GM10248 (cell line): ENCODE data around the gene FAM3B.

ENCODE experiments used
- CTCF ChIA-PET: fragments of 300-600 bp; sonication (Branson Sonifier 250); formaldehyde crosslinking; extraction: SDS; loops from one replicate; lab custom pipeline; 2021; ENCODE audit warnings: antibody characterized with exemption; lab: Yijun Ruan, JAX
- POLR2A ChIA-PET: fragments of 350-650 bp; sonication (Branson Sonifier 250); formaldehyde crosslinking; extraction: SDS; loops from one replicate; lab custom pipeline; 2020; ENCODE audit warnings: antibody characterized with exemption; lab: Yijun Ruan, JAX
- DNase-seq: peaks from one replicate; pipeline ENCODE4 v3.0.0; 2012; ENCODE audit errors: extremely low spot score
- TF ChIP-seq, protein P1 (sequence below): IDR thresholded peaks from 2 replicates; pipeline ENCODE4 v1.5.1; 2012; ENCODE audit warnings: mild to moderate bottlenecking, low read depth; ENCODE audit errors: extremely low read depth, missing control alignments, control extremely low read depth

The FAM3B gene

DNA sequence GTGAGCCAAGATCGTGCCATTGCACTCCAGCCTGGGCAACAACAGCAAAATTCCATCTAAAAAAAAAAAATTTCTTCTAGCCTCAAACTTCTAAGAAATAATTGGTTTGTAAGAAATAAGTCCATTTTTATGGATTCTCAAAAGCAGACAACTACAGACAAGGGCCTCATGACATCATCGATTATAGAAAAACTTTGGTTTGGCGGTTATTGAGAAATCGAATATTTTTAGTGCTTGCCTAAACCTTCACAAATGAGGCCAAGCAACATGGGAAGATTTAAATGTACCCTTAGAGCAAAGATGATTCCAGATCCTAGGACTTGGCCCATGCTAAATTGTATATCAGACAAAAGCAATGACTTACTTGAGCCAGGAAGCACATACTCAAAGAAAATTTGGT lies 81.7 kb downstream of the FAM3B start:
- TF ChIP-seq, protein P1, sequence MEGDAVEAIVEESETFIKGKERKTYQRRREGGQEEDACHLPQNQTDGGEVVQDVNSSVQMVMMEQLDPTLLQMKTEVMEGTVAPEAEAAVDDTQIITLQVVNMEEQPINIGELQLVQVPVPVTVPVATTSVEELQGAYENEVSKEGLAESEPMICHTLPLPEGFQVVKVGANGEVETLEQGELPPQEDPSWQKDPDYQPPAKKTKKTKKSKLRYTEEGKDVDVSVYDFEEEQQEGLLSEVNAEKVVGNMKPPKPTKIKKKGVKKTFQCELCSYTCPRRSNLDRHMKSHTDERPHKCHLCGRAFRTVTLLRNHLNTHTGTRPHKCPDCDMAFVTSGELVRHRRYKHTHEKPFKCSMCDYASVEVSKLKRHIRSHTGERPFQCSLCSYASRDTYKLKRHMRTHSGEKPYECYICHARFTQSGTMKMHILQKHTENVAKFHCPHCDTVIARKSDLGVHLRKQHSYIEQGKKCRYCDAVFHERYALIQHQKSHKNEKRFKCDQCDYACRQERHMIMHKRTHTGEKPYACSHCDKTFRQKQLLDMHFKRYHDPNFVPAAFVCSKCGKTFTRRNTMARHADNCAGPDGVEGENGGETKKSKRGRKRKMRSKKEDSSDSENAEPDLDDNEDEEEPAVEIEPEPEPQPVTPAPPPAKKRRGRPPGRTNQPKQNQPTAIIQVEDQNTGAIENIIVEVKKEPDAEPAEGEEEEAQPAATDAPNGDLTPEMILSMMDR, result no peak
- DNase-seq, result no peak
- ChIA-PET CTCF (no interaction called here), POLR2A (no interaction called here)

DNA sequence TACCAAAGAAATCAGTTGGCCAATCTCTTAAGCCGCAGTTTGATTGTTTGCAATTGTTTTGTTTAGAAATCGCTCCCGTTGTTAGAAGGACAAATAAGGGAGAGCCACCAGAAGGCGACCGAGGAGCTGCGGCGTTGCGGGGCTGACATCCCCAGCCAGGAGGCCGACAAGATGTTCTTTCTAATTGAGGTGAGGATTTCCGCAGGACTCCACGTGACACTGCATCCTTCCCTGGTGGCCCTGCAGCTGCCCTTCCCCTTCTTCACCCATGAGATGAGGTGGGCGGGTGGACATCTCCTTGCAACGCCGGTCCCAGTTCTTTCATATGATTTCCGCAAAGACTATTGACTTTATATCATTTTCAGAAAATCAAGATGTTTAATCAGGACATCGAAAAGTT lies 82.2 kb downstream of the FAM3B start:
- CTCF ChIA-PET, result no interaction called here
- no peak for DNase-seq
- POLR2A ChIA-PET, result no interaction called here
- TF ChIP-seq, protein P1, result no peak

GRCh38 chr21:41399246-41399800 lies 82.7 kb downstream of the FAM3B start:
- CTCF ChIA-PET, result interaction anchor here (3.3 kb wide), 1 partner anchor 117 kb away, joined by 12 read pairs; no protein-coding TSS in a partner anchor
- DNase-seq, result no peak
- POLR2A ChIA-PET, result no interaction called here
- TF ChIP-seq, protein P1, result no peak

DNA sequence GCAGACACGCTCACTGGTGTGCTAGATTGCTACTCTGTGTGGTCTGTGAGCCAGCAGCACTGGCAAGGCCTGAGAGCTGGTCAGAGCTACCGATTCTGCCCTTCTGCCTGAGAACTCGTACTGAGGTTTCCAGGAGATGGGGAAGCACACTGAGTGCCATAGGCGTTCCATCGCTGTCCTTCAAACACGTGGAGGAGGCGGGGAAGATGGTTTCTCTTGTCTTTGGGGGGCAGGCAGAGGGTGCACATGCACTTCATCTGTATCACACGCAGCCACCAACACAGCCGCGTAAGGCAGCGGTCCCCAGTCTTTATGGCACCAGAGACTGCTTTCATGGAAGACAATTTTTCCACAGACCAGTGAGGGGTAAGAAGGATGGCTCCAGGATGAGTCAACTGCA lies 85.6 kb downstream of the FAM3B start:
- no peak for DNase-seq
- TF ChIP-seq, protein P1, result no peak
- ChIA-PET CTCF (interaction anchor here (0.9 to 3.3 kb wide), 3 partner anchors 9 to 120 kb away, joined by 4 to 12 read pairs (median 5); no protein-coding TSS in a partner anchor), POLR2A (no interaction called here)

DNA sequence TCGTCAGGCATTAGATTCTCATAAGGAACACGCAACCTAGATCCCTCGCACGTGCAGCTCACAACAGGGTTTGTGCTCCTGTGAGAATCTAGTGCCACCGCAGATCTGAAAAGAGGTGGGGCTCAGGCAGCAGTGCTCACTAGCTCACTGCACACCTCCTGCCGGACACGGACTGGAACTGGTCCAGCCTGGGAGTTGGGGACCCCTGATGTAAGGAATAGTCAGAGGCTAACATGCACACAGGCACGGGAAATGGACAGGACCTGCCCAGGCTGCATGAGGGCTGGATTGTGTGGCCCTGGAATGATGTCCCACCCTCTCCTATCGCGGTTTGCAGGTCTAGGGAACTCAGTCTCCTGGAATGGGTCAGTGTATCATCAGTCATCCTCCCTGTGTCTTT lies 86.2 kb downstream of the FAM3B start:
- TF ChIP-seq, protein P1, result no peak
- CTCF ChIA-PET, result interaction anchor here (1.3 to 3.3 kb wide), 2 partner anchors 9 to 120 kb away, joined by 5 to 12 read pairs; no protein-coding TSS in a partner anchor
- DNase-seq, result no peak
- POLR2A ChIA-PET, result no interaction called here

DNA sequence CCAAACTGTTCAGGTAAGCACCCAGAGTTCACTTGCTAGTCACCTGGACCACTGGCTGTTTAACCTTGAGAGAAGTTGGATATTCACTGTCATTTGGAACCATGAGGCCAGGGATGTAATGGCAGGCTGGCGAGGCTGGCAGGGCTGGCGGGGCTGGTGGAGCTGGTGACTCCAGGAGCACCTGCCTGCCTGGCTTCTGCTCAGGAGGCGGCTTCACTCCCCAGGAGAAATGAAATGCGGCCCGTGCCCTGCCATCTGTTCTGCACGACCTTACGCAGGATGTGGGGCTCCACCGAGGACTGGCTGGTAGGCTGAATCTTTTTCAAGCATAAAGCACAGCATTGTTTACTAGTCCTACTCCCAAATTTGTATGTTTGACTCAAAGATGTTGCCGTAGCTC lies 86.7 kb downstream of the FAM3B start:
- no peak for DNase-seq
- ChIA-PET POLR2A (no interaction called here), CTCF (interaction anchor here (1.3 kb wide), 1 partner anchor 8 kb away, joined by 5 read pairs; no protein-coding TSS in a partner anchor)
- TF ChIP-seq, protein P1, result no peak
